Subcutaneous abdominal adipose tissue (tissue), 5 donors: ENCODE measurements around the gene KDM2A.

Experiments
- H3K27ac ChIP-seq: one replicate; pipeline ENCODE4 v1.7.0; 2013; ENCODE audit warnings: low read depth, mild to moderate bottlenecking, inconsistent platforms, low read length, moderate library complexity
- H3K27me3 ChIP-seq, 5 donors: one replicate each; pipeline ENCODE4 v1.7.0; 2013; ENCODE audit warnings: low read length in 5 of 5, inconsistent platforms in 1 of 5; ENCODE audit not compliant: control insufficient read depth in 5 of 5, insufficient read depth in 4 of 5
- H3K36me3 ChIP-seq, 5 donors: one replicate each; pipeline ENCODE4 v1.7.0; 2013; ENCODE audit warnings: low read length in 5 of 5; ENCODE audit not compliant: control insufficient read depth in 5 of 5, insufficient read depth in 5 of 5
- H3K4me1 ChIP-seq, 5 donors: one replicate each; pipeline ENCODE4 v1.7.0; 2013; ENCODE audit warnings: low read length in 5 of 5, mild to moderate bottlenecking in 3 of 5, moderate library complexity in 1 of 5; ENCODE audit not compliant: control insufficient read depth in 5 of 5, insufficient read depth in 5 of 5
- H3K4me3 ChIP-seq, 5 donors: one replicate each; pipeline ENCODE4 v1.7.0; 2013; ENCODE audit warnings: low read length in 5 of 5, low read depth in 1 of 5
- H3K9ac ChIP-seq, 5 donors: one replicate each; pipeline ENCODE4 v1.7.0; 2013; ENCODE audit warnings: low read length in 5 of 5, mild to moderate bottlenecking in 4 of 5, moderate library complexity in 3 of 5
- H3K9me3 ChIP-seq, 5 donors: one replicate each; pipeline ENCODE4 v1.7.0; 2013; ENCODE audit warnings: low read length in 5 of 5; ENCODE audit not compliant: control insufficient read depth in 5 of 5
- donor health status: healthy.
- donor health status: healthy.
- donor health status: healthy.
- donor health status: healthy.
- donor health status: healthy.

The KDM2A gene

DNA sequence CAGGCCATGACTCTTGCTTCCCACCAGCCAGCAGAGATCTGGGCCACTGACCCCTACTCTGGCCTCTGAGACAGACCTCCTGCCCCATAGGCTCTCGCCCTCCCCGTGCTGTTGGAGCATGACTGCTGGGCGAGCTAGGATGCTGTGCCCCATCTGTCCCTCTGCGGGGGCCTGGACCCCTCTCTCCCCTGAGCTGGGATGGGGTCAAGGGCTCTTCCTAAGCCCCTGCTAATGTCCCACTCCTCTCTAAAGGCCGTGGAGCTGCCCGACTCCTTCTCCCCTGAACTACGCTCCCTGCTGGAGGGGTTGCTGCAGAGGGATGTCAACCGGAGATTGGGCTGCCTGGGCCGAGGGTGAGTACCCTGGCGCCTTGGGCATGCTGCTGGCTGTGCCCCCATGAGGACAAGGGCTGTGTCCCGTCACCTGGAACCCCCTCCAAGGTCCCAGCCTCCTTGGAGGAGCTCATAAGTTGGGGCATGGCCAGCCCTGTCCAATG is 163.9 kb downstream of the KDM2A start:
- H3K4me1 ChIP-seq: peaks cover 11 to 97% (median 70%) of the 10 kb centered on the region in 5 donors
- H3K36me3 ChIP-seq: peaks cover 0 to 82% (median 78%) of the 10 kb centered on the region in 5 donors
- peak overlapping the region in 1 of 5 donors; percentile 7 for H3K9ac ChIP-seq
- no peak overlapping the region for H3K27ac ChIP-seq
- H3K27me3 ChIP-seq: no peaks in the 10 kb centered on the region
- no peaks in the 10 kb centered on the region for H3K9me3 ChIP-seq
- no peak overlapping the region for H3K4me3 ChIP-seq

DNA sequence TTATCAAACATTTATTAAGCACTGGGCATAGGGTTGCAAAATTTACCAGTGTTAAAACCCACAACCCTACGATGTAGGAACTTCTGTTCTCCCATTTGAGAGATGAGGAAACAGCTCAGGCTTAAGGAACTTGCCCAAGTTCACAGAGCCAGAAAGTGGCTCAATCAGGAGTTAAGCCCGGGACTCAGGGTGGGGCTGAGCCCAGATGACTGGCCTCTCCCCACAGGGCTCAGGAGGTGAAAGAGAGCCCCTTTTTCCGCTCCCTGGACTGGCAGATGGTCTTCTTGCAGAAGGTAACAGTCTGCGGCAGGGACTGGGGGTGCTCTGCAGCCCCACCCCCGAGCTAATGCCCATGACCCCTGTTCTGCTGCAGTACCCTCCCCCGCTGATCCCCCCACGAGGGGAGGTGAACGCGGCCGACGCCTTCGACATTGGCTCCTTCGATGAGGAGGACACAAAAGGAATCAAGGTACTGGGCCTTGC is 164.5 kb downstream of the KDM2A start:
- H3K9ac ChIP-seq: no peak overlapping the region
- H3K4me3 ChIP-seq: no peak overlapping the region
- peaks cover 0 to 82% (median 78%) of the 10 kb centered on the region in 5 donors for H3K36me3 ChIP-seq
- H3K27me3 ChIP-seq: no peaks in the 10 kb centered on the region
- no peak overlapping the region for H3K27ac ChIP-seq
- peaks cover 11 to 97% (median 70%) of the 10 kb centered on the region in 5 donors for H3K4me1 ChIP-seq
- no peaks in the 10 kb centered on the region for H3K9me3 ChIP-seq

DNA sequence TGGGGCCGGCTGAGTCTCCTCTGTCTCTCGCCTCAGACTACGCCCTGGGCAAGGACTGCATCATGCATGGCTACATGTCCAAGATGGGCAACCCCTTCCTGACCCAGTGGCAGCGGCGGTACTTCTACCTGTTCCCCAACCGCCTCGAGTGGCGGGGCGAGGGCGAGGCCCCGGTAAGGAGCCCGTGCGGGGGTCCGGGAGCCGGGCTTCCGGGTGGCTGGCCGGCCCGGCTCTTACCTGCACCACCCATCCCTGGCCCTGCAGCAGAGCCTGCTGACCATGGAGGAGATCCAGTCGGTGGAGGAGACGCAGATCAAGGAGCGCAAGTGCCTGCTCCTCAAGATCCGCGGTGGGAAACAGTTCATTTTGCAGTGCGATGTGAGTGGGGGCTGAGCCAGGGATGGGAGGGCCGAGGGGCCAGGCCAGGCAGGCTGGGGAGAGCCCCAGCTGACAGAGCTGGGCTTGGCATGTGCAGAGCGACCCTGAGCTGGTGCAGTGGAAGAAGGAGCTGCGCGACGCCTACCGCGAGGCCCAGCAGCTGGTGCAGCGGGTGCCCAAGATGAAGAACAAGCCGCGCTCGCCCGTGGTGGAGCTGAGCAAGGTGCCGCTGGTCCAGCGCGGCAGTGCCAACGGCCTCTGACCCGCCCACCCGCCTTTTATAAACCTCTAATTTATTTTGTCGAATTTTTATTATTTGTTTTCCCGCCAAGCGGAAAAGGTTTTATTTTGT is 165.9 kb downstream of the KDM2A start:
- Histone ChIP-seq H3K9me3 (no peaks in the 10 kb centered on the region), H3K4me1 (peaks cover 11 to 91% (median 62%) of the 10 kb centered on the region in 5 donors), H3K4me3 (no peak overlapping the region), H3K27ac (peak overlapping the region; percentile 23), H3K9ac (no peak overlapping the region), H3K36me3 (peaks cover 0 to 69% (median 66%) of the 10 kb centered on the region in 5 donors), H3K27me3 (no peaks in the 10 kb centered on the region)

DNA sequence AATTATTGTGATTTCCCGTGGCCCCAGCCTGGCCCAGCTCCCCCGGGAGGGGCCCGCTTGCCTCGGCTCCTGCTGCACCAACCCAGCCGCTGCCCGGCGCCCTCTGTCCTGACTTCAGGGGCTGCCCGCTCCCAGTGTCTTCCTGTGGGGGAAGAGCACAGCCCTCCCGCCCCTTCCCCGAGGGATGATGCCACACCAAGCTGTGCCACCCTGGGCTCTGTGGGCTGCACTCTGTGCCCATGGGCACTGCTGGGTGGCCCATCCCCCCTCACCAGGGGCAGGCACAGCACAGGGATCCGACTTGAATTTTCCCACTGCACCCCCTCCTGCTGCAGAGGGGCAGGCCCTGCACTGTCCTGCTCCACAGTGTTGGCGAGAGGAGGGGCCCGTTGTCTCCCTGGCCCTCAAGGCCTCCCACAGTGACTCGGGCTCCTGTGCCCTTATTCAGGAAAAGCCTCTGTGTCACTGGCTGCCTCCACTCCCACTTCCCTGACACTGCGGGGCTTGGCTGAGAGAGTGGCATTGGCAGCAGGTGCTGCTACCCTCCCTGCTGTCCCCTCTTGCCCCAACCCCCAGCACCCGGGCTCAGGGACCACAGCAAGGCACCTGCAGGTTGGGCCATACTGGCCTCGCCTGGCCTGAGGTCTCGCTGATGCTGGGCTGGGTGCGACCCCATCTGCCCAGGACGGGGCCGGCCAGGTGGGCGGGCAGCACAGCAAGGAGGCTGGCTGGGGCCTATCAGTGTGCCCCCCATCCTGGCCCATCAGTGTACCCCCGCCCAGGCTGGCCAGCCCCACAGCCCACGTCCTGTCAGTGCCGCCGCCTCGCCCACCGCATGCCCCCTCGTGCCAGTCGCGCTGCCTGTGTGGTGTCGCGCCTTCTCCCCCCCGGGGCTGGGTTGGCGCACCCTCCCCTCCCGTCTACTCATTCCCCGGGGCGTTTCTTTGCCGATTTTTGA is 166.8 kb downstream of the KDM2A start:
- Histone ChIP-seq H3K4me3 (no peak overlapping the region), H3K27ac (peak overlapping the region; percentile 97), H3K9ac (peak overlapping the region in 1 of 5 donors; percentile 13), H3K27me3 (no peaks in the 10 kb centered on the region), H3K36me3 (peaks cover 0 to 67% (median 65%) of the 10 kb centered on the region in 5 donors), H3K4me1 (peaks cover 9 to 91% (median 62%) of the 10 kb centered on the region in 5 donors), H3K9me3 (no peaks in the 10 kb centered on the region)

DNA sequence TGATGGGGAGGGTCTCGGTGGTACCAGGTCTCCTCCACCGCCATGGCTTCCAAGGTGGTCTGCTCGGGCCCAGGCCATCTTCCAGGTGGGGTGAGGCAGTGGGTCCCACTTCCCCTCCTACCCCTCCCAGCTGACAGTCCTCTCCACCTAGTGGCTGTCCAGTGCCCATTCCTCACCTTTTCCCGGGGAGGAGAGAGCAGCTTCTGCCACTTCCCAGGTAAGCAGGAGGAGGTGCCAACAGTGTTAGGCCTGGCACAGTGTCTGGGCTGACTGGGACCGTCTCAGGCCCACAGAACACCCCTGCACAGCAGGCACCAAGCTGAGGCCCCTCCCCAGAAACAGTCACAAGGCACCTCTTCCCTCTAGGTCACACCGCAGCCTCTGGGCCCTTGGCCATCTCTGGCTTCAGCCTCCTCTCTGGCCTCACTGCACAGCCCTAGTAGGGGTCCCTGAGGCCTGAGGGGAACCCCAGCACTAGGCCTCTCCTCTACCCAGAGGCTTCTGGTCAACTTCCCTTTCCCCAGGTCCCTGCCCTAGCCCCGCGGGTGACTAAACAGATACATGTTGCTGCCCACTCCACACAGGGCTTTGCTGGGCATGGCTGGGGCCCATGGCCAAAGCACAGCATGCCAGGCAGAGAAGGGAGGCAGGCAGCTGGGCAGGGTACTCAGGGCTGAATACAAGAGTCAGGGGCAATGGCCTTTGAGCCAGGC is 167.7 kb downstream of the KDM2A start:
- Histone ChIP-seq H3K27me3 (no peaks in the 10 kb centered on the region), H3K4me3 (no peak overlapping the region), H3K36me3 (peaks cover 0 to 66% (median 56%) of the 10 kb centered on the region in 5 donors), H3K27ac (peak overlapping the region; percentile 97), H3K4me1 (peaks cover 9 to 91% (median 69%) of the 10 kb centered on the region in 5 donors), H3K9me3 (no peaks in the 10 kb centered on the region), H3K9ac (peak overlapping the region in 3 of 5 donors; percentile 42 to 79 (median 61))

DNA sequence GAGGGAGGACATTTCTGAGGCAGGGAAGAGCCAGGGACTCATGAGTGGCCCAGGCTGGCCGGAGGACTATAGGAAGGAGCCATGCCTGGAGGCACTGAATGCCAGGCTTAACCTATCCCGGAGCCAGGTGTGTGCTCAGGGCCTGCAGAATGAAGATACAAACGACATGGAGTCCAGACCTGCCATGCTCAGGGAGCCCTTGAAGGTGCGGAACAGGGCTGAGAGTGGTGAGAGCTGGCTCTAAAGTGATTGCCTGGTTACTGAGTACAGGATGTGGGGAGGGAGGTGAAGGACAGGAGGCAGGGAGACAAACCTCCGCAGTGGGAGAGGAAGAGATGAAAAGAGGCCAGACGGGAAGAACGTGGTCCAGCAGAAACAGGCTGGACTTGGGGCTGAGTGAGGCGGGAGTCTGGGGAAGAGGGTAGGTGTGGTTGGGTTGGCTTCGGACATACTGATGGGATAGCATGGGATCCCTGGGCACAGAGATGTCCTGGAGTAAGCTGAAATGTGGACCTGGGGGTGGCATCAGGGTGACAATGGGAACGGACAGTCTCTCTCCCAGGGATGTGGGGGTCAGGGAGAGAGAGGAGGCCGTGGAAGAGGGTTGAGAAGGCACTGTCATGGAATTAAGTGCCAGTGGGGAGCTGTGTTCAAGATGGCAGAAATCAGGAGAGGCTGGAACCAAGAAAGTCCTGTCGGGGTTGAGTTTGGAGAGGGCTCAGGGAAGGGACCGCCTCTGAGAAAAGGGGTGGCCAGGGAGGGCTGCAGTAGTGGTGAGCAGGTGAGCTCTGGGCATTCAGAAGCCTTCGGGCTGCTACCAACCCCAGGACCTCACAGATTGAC is 168.5 kb downstream of the KDM2A start:
- peak overlapping the region; percentile 97 for H3K27ac ChIP-seq
- peak overlapping the region; percentile 17 to 79 (median 64) for H3K9ac ChIP-seq
- peaks cover 0 to 63% (median 55%) of the 10 kb centered on the region in 5 donors for H3K36me3 ChIP-seq
- H3K9me3 ChIP-seq: no peaks in the 10 kb centered on the region
- peaks cover 9 to 86% (median 67%) of the 10 kb centered on the region in 5 donors for H3K4me1 ChIP-seq
- H3K4me3 ChIP-seq: peak overlapping the region in 4 of 5 donors; percentile 45 to 80 (median 74)
- no peaks in the 10 kb centered on the region for H3K27me3 ChIP-seq

DNA sequence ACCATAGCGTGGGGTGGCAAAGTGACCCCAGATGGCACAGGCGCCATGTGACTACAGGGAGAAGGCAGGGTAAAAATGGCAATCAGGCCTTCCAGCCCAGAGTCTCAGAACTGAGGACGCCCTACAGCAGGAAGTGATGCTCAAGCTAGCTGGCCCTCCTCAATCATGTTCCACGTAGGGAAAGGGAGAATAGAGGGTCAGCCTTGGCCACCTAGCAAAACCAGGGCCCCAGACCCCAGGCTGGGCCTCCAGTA is 169.1 kb downstream of the KDM2A start:
- H3K27me3 ChIP-seq: no peaks in the 10 kb centered on the region
- peak overlapping the region; percentile 17 to 79 (median 64) for H3K9ac ChIP-seq
- peaks cover 0 to 58% (median 50%) of the 10 kb centered on the region in 5 donors for H3K36me3 ChIP-seq
- H3K27ac ChIP-seq: peak overlapping the region; percentile 97
- H3K4me1 ChIP-seq: peaks cover 9 to 80% (median 61%) of the 10 kb centered on the region in 5 donors
- peak overlapping the region in 4 of 5 donors; percentile 45 to 80 (median 74) for H3K4me3 ChIP-seq
- no peaks in the 10 kb centered on the region for H3K9me3 ChIP-seq

DNA sequence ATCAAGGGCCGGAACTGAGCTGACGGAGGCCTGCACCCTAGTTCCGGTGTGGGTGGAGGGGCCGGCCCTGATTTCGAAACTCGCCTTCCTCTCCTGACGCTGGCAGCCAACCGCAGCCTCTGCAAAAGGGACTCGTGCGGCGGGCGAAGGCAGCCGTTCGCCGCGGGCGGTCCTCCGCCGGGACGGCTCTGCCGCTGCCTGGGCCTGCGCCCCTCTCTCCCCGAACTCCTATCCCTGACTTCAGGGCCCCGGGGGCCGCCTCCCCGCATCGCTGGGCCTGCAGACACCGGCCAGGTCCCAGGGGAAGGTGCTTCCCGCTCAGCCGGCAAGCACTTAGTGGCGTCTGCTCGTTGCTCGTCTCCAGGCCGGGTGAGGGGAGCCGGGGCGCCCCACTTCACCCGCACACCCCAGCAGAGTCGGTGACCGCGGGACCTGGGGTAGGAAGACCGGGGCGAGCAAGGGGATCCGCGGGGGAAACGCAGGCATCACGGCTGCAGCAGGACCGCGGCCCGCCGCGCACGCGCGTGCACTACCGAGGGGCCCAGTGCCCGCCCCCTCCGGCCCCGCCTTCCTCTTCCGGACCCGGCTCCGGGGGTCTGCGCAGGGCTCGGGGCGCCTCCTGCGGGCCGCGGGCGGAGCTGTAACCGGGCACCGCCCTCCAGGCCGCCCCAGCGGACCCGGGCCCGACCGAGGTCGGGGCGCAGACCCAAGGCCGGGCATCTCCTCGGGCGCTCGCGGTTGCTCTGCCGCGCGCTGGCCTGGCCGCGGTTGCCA is 169.6 kb downstream of the KDM2A start:
- Histone ChIP-seq H3K4me1 (peaks cover 9 to 75% (median 60%) of the 10 kb centered on the region in 5 donors), H3K27me3 (no peaks in the 10 kb centered on the region), H3K27ac (peak overlapping the region; percentile 97), H3K9me3 (no peaks in the 10 kb centered on the region), H3K4me3 (peak overlapping the region; percentile 45 to 80 (median 77)), H3K36me3 (peaks cover 0 to 54% (median 45%) of the 10 kb centered on the region in 5 donors), H3K9ac (peak overlapping the region; percentile 17 to 79 (median 64))
